Raji (cell line): Measurements from ENCODE around the gene MEP1B.

ENCODE experiments used
- POLR2A ChIP-seq: IDR thresholded peaks from 2 replicates; pipeline ENCODE4 v1.6.1; 2011; ENCODE audit warnings: low read depth, low read length, control low read depth; ENCODE audit not compliant: insufficient read depth

The MEP1B gene

DNA sequence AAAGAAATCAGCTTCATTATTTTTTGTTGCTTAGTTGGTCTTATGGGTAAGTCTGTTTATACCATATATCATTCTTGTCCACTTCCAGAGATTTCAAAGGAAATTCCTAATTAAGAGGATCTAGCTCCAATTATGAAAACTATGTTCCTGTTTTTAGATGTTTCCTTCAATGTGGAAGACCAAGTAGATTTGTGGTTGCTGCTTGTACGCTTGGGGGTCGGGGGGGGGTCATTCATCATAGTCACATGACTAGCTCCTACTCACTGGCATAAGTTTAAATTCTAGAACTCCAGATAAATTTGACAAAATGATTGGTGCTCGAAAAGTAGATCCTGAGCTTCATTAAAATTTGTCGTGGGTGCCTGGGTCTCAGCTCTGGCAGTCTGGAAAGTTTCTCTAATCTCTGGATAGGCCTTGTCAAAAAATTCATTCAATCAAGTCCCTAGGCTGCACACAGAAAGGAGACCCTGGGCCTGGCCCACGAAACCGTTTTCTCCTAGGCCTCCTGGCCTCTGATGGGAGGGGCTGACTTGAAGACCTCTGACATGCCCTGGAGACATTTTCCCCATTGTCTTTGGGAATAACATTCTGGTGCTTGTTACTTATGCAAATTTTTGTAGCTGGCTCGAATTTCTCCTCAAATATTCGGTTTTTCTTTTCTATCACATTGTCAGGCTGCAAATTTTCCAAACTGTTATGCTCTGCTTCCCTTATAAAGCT, 62.5 kb downstream of the MEP1B start:
- no peak for TF ChIP-seq POLR2A

DNA sequence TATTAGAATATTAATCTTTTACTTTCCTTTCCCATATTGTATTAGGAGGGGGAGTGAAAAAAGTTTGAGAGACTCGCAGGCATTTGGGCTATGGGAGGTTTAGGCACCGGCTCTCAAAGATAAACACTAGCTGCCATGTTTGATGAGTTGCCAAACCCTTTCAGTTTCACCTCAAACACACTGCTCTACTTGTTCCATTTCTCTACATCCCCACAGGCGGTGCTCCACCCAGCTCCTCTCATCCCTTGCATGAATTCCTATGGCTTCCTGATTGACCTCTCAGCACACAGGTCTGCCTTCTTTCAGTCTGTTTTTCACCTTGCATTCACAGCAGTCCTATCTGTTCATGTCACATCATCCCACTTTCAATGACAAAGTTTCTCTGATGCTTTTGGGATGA, 65.7 kb downstream of the MEP1B start:
- no peak for TF ChIP-seq POLR2A

DNA sequence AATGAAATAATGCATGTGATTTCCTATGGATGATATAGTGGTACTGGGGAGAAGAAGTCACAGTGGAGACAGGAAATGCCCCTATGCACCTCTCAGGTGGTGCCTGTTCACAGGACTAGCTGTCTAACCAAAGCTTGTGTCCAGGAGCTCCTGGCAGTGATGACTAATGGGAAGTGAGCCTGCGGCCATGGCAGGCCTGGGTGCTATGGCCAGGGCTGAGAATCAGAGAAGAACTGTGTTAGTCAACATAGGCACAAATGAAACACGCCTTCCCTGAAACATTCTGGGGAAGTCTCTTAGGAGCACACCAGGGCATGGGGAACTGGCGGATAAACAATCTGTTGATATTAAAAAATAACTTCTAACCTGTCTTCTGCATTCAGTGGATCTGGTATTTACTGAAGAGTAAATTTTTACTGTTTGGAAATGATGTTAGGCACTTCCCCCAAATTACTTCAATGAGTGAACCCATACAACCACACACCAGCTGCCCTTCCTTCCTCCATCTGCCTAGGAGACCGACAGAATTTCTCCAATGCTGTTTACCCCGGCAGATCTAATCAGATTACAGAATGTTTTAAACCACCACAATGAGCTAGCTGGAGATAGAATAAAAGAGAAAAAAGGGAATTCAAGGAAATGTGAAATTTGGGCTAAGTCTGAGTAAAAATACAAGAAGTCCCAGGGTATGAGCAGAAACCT, 67.4 kb downstream of the MEP1B start:
- TF ChIP-seq POLR2A: no peak

DNA sequence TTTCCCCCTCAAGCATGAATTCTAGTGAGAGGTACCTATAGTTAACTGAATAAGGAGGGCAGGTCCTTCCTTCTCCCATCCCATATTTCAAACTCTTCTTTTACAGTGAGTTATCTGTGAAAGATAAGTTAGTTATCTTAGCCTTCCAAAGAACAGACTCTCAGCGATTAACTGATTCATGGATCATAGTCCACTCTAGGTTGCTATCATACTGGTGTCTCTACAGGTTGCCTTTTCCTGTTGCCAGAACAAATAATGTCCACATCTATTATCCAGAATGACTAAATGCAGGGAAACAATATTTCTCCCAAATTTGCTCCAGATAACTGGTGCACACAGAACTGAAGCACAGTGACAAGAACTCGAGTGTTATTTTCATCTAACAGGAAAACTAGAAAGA, 68.3 kb downstream of the MEP1B start:
- no peak for TF ChIP-seq POLR2A

DNA sequence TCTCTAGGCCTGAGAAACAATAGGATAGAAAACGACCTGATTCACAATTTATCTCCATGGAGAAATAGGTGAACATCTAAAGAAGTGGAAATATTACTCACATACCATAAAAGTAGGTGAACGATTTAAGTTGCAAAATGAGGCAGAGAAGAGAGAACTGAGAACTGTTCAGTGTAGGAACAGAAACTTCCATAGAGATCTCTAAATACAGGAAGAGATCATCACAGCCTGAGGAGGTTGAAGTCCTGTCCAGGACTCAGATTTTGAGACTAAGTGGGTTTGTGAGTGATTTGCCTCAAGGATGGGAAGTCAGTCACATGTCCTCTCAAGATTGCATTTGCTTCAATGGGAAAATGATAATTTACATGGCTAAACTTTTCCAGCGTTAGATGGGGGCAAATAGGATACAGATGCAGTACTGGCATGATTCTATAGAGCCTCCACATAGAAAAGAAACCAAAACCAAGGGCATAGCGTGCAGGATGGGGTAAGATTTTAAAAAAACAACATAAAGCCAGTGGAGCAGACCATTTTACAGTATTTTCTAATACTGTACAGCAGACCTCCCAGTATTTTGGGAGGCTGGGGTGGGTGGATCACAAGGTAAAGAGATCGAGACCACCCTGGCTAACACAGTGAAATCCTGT, 68.8 kb downstream of the MEP1B start:
- TF ChIP-seq POLR2A: no peak

DNA sequence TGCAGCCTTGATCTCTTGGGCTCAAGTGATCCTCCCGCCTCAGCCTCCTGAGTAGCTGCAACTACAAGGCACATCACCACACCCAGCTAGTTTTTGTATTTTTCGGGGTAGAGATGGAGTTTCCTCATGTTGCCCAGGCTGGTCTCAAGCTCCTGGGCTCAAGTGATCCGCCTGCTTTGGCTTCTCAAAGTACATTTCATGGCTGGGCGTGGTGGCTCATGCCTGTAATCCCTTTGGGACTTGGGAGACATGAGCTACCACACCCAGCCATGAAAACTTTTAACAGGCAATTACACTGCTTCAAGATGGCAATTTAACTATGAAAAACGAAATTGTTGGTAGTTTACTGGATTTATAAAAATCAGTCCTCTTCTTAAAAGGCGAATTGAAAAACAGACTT, 69.7 kb downstream of the MEP1B start:
- TF ChIP-seq POLR2A: no peak

DNA sequence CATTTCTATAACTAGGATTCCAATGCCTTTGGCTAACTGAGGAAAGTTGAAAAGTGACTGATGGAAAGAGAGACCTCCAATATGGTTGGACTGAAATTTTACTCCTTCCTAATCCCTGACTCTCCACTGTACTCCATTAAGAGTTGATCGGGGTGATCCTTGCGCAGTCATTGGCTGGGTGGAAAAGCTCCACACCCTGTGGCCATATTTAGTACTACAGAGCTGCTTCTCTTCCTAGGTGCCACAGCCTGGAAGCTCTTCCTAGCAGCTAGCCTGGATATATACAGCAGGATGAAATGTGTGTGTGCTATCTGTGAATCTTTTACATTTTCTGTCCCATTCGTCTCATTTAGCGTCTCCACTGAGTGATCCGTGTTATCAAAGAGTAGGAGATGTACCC, 71.2 kb downstream of the MEP1B start:
- TF ChIP-seq POLR2A: no peak

DNA sequence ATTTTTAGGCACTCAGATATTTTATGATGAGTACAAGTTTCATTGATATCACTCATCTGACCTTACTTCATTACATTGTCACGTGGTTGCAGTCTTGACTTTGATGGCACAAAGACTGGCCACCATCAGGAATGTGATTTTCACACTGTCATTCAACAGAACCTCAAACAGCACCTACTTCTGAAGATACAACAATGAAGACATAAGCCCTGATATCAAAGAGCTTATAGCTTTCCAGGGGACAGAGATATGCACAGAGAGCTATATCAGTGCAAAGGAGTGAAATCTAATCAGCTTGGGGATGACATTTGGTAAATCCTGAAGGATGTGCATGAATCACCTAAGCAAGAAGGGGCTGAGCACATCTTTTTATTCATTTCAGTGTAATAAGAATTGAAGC, 72.3 kb downstream of the MEP1B start:
- no peak for TF ChIP-seq POLR2A

DNA sequence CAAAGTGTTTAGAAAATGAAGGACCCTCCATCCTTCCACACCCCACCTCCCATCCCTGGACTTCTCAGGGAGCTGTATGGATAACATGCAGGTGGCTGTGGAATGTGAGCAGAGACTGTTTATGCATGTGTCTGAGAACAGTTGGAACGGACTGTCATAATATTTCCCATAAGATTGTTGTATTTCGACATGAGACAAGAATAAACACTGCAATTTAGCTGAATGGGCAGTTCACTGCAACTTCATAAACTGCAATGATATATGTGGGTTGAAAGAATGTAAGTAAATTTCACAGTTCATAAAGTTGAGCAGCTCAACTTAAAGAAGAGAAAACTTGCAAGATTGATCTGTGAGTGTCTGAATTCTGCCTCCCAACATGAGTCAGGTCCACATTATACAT, 74.6 kb downstream of the MEP1B start:
- TF ChIP-seq POLR2A: no peak

DNA sequence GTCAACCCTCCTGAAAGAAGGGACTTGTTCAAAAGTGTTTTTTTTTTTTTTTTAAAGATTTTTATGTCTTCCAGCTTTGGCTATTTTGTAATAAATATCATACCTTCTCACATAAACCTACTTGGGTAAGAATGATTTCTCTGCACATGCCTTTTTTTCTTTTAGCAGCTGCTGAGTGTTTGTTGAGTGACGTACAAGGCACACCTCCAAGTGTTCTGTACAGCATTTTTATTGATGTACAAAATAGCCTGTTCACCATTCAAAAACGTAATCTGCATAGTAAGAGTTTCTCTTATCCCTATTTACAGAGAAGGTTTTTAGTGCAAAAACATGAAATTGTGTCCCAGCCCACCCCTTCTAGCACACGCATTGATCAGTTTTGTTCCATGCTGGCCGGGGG, 77.6 kb downstream of the MEP1B start:
- no peak for TF ChIP-seq POLR2A
